Measurements from ENCODE around the gene THSD7A.

The THSD7A gene, protein sequence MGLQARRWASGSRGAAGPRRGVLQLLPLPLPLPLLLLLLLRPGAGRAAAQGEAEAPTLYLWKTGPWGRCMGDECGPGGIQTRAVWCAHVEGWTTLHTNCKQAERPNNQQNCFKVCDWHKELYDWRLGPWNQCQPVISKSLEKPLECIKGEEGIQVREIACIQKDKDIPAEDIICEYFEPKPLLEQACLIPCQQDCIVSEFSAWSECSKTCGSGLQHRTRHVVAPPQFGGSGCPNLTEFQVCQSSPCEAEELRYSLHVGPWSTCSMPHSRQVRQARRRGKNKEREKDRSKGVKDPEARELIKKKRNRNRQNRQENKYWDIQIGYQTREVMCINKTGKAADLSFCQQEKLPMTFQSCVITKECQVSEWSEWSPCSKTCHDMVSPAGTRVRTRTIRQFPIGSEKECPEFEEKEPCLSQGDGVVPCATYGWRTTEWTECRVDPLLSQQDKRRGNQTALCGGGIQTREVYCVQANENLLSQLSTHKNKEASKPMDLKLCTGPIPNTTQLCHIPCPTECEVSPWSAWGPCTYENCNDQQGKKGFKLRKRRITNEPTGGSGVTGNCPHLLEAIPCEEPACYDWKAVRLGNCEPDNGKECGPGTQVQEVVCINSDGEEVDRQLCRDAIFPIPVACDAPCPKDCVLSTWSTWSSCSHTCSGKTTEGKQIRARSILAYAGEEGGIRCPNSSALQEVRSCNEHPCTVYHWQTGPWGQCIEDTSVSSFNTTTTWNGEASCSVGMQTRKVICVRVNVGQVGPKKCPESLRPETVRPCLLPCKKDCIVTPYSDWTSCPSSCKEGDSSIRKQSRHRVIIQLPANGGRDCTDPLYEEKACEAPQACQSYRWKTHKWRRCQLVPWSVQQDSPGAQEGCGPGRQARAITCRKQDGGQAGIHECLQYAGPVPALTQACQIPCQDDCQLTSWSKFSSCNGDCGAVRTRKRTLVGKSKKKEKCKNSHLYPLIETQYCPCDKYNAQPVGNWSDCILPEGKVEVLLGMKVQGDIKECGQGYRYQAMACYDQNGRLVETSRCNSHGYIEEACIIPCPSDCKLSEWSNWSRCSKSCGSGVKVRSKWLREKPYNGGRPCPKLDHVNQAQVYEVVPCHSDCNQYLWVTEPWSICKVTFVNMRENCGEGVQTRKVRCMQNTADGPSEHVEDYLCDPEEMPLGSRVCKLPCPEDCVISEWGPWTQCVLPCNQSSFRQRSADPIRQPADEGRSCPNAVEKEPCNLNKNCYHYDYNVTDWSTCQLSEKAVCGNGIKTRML (N-terminal part only)

DNA sequence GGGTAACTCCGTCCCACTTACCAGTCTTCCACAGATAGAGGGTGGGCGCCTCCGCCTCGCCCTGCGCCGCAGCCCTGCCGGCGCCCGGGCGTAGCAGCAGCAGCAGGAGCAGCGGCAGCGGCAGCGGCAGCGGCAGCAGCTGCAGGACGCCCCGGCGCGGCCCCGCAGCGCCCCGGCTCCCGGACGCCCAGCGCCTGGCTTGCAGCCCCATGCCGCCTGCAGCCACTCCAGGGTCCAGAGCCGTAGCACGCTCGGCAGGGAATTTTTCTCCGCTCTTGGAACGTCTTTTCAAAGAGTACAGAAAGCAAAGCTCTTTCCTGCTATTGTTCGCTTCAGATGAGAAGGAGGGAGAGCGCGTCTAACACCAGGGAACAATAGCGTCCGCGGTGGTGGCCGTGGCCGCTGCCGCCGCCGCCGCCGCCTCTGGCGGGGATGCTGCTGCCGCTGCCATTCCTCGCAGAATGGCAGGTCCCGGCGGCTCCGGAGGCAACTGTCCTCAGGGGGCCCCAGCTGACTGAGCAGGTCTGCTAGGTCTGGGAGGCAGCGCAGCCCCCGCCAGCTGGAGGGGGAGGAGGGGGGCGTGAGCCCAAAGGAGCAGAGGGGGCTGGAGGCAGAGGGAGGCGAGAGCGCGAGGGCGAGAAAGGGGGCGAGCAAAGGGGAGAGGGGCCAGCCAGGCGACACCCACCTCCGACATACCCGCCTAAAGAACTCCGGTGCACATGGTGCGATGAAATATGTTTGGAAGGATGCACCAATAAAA lies at the start of gene THSD7A:
TSS of gene THSD7A (minus strand) at position 463 of the 760 bp plus-strand sequence. CDS start at position 211, 252 bp downstream.
- DNase-seq, result no peak

DNA sequence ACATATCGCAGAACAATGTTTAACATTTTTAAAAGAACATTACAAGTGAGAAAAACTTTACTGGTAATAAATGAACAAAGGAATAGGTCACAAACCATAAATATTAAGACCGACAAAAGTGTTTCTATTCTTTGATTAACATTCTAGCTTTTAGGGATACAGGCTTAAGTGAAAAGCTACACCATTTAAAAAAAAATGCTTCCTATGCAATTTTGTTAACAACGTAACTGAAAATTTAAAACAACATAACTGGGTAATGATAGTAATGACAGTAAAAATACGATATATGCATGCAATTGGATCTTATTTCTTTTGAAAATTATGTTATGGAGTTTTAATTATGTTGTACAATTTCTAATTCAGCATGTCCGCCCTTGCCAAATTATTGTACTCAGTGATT lies 49.7 kb upstream of the THSD7A start:
- DNase-seq, result no peak

DNA sequence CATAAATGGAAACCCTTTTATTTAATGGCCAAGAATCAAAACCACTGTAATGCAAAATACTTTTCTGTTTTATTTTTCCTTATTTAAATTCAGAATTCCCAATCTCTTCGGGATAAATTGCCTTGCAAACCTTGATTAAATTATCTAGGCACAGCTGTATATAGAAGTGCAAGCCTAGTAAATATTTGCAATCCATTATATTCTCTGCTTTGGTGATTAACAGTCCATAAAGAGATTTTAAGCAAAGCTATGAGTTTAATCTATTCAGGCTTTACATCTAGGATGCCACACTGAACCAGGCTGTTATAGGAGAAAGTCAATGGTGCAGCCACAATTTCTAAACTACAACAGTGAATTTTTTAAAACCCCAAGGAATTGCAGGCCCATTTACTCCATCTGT lies 43.6 kb upstream of the THSD7A start:
- DNase-seq, result no peak

DNA sequence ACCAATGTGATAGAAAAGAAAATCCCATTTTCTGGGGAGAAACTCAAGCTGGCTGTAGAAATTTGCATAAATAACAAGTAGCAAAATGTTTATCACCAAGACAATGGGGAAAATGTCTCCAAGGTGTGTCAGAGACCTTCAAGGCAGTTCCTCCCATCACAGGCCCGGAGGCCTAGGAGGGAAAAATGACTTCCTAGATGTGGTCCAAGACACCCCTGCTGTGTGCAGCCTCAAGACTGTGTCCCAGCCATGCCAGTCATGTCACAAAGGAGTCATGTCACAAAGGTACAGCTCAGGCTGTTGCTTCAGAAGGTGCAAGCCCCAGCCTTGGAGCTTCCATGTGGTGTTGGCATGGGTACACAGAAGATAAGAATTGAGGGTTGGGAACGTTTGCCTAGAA lies 33.7 kb upstream of the THSD7A start:
- no peak for DNase-seq

DNA sequence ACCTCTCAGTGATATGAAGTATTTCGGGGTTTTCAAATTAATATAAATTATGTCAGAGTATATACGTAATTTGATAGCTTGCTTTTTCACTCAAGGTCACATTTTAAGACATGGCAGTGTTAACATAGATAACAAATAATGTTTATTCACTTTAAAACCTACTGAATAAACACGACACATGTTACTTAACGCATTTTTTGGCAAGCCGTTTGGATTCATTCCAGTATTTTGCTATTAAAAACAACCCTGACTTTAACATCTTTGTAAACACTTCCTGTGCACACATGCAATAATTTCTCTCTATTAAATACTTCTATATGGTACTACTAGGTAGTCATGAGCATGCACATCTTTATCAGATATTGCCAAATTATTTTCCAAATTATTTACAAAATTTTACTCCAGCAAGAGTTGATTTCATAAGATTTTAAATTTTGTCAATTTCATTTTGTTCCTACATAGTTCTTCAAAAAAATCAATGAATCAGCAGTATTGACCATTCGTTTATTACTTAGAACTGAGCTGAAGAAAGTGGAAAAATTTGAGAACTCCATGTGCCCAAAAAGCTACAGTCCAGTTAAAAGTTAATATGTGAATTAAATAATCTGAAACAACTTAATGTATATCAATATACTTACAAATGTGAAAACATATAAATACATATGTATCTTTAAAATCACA lies 26.8 kb upstream of the THSD7A start:
- no peak for DNase-seq

DNA sequence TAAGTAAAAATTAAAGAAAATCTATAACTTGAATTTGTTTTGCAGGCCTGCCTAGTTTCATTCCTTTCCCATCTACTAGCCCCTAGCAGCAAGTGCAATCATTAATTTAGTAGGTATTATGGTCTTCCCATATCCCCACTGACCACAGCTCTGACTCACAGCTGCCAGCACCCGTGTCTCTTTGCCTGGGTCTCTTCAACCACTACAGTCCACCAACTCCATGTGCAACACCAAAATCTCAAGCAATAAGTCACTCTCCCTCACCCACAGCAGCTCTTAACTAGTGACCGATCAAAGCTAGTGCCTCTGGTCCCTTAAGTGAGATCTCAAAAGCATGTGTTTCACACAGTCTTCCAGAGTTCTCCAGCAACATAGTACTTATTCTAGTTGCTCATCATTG lies 26.0 kb upstream of the THSD7A start:
- no peak for DNase-seq

DNA sequence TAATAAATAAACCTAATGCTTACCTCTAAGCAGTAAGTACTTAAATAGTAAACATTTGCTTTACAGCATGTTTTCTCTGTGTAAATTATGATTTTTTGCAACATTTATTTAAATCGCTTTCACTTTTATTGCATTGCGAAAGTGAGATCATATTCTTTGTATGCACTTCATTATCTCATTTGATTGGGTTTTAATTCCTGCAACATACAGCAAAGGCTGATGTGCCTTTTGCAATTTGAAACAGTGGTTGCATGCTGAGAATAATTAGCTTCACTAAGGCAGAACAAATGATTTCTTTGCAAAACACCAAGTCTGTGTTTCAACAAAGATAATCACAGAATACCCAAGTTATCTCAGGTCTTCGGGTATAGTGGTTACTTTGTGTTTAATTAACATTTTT lies 16.3 kb upstream of the THSD7A start:
- DNase-seq, result no peak

DNA sequence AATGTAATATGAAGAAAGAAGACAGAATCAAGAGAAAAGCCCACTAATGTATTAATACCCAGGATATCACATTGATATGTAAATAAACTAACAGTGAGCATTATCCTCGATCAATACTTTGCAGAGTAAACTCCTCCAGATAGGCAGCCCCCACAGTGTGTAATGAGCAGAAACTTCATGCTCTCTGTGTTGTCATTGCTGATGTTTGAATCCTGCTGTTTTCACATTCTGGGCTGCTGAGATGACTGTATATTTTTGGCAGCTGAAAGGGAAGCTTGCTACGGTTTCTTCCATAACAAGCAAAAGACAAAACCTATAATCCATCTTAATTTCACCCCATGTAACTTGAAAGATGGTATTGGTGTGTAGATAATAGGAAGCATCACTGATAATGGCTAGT lies 15.3 kb upstream of the THSD7A start:
- no peak for DNase-seq

DNA sequence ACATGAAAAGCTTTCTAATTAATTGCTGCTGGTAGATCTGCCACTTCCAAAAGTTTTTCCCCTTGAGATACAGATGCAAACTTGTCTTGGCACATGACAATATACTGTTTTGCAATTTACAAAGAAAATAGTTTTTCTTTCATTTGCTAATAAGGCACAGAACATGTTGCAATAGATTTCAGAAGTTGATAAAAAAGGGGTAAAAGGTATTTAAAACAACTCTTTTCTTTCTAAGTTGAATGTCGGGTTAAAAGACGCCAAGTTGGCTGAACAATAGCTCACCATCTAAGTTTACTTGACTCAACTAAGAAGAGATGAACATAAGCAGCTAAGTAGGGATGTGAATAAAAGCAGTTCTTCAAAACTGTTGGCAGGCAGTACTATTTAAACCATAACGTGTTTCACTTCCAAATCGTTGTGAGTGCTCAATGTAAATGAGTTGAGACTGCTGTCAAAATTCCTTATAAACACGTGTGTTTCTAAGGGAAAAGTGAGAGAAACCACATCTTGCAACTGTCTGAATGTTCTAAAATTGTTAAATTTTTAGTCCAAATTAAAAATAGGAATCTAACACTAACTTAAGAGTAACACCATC lies 14.5 kb upstream of the THSD7A start:
- DNase-seq, result no peak

DNA sequence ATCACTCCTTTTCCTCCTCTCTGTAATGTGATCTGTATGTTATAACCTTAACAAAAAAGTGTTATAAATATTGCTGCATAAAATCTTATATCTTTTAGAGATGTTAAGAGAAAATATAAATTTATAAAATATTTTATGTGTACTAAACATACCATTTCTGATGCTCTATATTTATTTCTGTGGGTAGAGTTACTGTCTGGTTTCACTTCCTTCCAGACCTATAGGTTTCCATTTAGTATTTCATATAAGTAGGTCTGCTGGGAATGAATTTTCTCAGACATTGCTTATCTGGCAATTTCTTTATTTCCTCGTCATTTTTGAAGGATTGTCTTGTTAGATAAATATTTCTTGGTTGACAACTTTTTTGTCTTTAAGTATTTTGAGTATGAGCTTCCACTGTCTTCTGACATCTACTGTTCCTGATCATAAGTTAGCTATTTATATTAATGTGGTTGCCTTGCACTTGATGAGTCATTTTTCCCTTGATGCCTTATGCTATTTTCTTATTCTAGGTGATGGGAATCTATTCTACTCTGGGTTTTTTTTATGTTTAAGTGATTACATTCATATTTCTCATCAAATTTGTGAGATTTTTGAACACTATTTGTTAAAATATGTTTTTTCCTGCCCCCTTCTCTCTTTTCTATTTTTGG lies 11.2 kb upstream of the THSD7A start:
- DNase-seq, result no peak

DNA sequence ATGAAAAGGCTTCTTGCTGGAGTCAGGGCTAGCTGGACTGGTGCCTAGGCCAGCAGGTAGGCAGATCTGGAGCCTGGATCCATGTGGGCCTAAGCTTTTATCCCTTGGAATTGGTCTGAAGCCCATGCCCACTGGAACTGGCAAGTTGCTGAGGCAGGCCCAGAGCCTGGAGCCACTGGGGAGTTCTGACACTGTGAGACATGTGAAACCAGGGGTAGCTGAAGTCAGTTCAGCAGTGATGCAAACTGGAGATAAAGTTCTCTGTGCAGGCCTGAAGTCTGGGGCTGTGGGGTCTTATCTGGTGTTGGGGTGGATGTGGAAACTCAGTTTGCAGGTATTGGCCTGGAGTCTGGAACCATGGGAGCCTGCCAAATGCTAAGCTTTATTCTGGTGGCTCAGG lies 9.7 kb upstream of the THSD7A start:
- no peak for DNase-seq

DNA sequence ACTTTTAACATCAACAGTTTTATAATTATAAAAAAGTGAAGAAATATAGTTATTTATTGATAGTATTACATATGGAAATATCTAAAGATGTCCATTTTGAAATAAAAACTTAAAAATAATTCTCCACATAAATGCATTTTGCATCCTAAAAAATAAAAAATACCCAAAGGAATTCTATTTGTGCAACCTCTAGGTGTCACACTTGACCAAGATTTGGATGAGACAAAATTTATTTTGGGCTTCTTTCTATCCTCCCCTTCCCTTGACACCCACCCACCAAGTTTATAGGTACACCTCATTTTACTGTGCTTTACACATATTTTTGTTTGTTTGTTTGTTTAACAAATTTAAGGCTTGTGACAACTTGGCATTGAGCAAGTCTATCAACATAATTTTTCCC lies 3.3 kb upstream of the THSD7A start:
- no peak for DNase-seq

DNA sequence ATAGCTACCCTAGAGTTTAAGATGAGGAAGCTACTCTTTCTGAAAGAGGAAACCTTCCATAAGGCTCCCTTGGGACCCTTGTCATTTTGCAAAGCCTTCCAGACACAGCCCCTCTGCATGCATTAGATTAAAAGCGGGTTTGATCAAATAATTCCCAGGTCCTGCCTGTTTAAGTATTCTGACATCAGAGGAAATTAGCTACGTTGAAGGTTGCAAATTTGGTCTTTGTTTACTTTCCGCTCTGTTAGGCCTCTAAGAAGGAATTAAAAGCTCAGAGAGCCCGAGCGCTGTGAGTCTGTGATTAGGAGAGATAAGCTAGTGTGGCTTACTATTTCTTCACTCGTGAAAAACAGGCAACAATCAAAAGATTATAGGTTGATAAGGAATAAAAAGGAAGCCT lies 1.4 kb upstream of the THSD7A start:
- DNase-seq, result no peak

DNA sequence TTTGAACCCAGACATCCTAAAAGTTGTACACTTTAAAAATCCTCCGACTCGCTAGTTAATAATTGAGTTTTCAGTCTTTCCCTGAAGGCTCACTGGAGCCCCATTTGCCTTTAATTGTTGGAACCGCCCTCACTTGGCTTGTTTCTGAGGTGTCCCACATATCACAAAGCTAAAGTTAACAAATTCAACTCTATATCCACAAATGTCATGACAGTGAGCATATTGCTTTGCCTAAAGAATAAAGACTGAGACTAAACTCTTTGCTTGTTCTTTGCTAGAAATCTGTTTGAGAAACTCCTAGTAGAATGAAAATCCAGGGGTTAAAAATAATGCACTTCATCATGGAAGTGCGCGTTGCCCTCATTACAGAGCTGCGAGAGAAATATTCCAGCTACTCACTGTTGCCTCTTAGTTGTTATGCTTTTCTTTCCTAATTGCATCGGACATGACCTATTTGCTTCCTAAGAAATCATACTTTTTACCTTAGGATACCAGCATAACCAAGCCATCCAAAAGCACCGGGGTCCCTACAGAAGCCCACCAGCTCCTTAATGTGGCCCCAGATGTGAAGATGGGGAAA lies 752 bp downstream of the THSD7A start:
- no peak for DNase-seq

DNA sequence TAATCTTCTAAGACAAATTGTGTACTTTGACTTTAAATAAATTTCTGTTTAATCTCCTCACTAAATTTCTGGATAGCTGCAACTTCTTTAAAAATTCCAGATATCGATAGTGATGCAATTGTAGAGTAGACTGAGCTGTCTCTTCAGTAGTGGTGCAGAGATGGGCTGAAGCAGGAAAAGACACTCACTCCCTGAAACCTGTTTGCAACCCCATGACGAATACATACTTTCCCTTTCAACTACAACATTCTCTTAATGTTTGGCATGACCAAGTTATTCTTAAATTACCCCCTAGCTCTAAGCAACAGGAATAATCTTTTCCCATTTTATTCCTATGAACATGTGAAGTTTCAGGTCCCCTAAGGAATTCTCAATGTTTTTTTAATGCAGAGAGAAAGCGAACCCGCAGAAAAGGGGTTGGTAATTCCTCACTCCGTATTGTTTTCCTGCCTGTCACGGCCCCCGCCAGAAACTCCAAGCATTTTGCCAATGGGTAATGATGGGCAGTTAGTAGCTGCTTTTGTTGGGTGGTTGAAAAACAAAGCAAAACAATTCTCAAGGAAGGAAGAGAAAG lies 1.3 kb downstream of the THSD7A start:
- DNase-seq, result no peak

DNA sequence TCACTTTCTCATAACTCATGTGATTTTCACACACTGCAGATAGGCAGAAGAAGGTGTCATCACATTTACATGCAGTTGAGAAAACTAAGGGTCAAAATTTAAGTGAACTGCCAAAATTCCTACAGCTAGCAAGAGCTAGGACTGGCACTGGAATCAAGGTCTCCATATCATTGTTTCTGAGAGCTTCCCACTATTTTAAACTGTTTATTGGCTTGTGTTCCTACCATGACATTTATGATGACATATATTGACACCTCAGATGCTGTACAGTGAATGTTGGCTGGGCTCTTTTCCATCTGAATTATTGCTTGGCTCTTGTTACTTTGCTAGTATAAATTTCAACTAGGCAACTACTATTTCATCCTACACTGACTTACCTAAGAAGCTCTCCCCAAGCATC lies 2.0 kb downstream of the THSD7A start:
- no peak for DNase-seq

DNA sequence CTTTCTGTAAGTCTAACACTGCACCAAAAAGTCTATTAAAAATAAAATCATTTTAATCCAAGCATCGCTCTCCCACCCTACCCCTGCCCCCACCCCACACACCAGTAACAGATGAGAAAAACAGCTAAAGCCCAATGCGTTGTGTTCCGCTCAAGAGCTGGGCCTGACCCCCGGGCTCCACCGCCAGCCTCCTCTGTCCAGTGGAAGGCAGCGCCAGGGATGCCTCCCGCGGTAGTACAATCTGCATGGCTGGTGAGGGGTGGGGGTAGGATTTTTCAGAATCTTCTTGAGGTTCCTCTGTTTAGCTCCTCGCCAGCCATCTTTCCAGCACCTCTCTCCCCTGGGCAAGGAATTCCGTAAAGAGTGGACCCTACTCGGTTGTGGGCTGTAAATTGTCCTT lies 12.1 kb downstream of the THSD7A start:
- no peak for DNase-seq

DNA sequence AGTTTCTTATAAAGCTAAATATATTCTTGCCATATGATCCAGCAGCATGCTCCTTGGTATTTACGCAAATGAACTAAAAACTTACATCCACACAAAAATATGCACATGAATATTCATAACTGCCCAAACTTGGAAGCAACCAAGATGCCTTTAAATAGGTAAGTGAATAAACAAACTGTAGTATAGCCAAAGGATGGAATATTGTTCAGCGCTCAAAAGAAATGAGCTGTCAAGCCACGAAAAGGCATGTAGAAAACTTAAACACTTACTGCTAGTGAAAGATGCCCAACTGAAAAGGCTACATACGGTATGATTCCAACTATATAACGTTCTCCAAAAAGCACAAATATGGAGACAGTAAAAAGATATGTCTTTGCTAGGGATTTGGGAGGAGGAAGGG lies 12.7 kb downstream of the THSD7A start:
- no peak for DNase-seq

DNA sequence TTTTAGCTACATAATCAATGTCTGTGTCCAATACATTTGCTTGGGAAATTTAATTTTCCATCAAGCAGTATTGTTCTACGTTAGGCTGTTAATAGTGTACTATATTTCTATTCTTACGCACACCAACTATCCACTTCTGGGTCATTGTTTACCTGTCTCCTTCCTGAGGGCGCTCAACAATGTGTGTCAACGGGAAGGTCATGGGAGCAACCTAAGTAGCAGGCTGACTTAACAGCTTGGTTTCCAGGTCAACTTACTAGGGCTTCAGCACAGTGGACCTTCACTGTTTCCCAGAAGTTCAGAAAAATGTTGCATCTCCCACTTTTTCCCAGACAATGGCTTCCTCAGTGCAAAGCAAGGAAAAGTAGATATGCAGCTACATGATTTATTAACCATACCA lies 13.7 kb downstream of the THSD7A start:
- DNase-seq, result no peak

DNA sequence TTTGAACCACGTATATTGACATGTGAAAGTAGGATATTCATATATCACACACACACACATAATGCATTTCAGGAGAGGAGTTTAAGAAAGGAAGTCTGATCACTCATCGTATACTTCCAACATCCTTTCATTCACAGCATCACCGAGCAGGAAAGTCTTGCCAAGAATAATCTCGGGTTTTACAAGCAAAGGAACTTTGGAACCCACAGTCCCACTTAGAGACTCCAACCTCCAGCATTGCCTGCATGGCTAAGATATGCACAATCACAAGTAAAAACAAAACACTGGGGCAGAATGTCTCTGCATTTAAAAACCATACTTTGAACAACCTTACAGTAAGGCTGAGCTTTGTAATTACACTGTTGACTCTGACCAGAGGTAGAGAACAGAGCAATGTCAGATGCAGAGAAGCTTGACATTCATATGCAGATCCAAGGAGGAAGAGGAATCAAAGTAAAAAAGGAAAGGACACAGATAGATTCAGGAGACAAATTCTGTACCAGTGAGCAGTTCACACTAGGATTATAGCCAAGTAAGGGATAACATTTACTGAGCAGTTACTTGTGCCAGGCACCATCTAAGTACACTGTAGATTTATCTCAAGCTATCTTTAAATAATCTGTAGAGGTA lies 14.8 kb downstream of the THSD7A start:
- no peak for DNase-seq

All from CD4-positive, alpha-beta T cell treated with Interleukin-4 for 1 hour (primary cell).